HL-60/S4 (cell line): ENCODE measurements around the gene PSME3IP1.
"Not testable (repeated sequence)": the region's sequence is repeated elsewhere in the genome, so short reads cannot be mapped to it uniquely, and the experiment has no call there.

Source experiments
- in situ Hi-C: fragments of 300-500 bp; cut with MboI; formaldehyde crosslinking; loops from 2 replicates; pipeline ENCODE4 v1.14.3; 2022; ENCODE audit warnings: low sequenced_read_pairs

The PSME3IP1 gene

DNA sequence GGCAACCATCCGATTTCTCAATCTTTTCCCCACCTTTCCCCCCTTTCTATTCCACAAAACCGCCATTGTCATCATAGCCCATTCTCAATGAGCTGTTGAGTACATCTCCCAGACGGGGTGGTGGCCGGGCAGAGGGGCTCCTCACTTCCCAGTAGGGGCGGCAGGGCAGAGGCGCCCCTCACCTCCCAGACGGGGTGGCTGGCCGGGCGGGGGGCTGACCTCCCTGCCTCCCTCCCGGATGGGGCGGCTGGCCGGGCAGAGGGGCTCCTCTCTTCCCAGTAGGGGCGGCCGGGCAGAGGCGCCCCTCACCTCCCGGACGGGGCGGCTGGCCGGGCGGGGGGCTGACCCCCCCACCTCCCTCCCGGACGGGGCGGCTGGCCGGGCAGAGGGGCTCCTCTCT lies 14.5 kb upstream of the PSME3IP1 start:
- in situ Hi-C loops, result not testable (repeated sequence)

- in situ Hi-C loops, result no loop called here
These were observed 10.9 kb upstream of the PSME3IP1 start for GRCh38 chr16:57196753-57197152.

GRCh38 chr16:57196286-57196685 lies 10.4 kb upstream of the PSME3IP1 start:
- in situ Hi-C loops, result no loop called here

- in situ Hi-C loops, result no loop called here
These were observed 8.7 kb upstream of the PSME3IP1 start for GRCh38 chr16:57194512-57194911.

DNA sequence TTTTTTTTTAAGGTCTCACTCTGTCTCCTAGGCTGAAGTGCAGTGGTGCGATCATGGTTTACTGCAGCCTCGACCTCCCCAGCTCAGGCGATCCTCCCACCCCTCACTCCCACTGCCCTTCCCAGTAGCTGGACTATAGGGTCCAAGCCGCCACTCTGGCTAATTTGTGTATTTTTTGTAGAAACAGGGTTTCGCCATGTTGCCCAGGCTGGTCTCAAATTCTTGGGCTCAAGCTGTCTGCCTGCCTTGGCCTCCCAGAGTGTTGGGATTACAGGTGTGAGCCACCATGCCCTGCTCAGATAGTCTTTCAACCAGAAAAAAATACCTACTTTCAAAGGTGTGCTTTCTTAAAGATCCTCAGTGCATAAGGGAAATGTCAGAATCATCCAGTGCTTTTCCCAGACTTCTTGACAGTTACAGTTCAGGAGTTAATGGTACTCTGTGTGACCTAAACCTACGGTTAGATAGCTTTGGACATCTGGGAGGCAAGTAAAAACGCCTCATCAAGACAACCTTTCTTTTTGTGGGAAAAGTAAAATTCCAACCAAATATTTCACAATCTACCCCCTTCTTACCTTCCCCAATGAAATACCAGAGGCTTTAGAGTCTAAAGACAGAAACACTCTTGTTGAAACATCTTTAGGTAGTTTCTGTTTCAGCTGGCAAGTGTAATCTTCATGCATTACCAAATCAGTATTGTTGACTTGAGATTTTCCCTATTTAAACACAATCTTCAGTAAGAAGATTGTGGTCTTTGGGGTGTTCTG lies 7.1 kb upstream of the PSME3IP1 start:
- in situ Hi-C loops, result no loop called here

DNA sequence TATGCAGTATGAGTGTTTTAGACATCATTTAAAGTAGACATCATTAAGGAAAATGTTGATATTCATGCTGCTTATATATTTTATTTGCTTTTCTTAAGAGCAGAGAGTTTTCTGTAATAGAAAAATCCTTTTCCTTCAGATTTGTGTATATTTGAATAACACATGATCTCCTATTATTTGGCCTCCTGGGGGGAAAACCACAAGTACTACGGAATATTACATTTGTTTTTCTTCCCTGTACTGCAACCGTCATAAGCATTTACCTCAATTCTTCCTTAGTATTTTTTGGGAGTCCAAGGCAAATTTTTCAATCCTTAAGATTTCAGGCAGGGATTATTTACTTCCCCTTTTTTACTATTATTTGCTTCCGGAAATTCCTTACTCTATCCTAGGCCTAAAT lies 6.3 kb upstream of the PSME3IP1 start:
- in situ Hi-C loops, result no loop called here

DNA sequence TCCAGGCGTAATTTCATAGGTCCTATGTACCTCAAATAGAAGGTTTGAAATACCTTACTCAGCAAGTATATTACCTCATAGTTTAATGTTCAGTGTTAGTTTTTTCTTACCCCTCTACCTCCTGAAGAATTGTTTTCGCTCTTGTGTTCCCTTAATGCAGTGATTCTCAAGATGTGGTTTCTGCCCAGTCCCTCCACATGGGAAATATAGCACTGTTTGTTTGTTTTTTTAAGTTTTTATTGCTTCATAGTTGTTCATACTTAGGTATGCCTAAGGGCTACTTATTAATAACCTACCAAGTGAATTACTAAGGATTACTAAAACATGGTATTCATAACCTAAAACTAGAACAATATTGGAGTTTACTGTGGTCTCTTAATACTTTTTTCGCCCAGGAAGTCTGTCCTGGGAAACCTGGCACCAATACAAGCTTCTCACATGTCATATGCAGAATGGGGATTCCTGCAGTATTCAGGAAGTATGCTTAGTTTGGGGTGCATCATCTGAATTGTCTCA lies 5.3 kb upstream of the PSME3IP1 start:
- in situ Hi-C loops, result no loop called here

- in situ Hi-C loops, result no loop called here
These were observed 4.3 kb upstream of the PSME3IP1 start for GRCh38 chr16:57190136-57190535.

GRCh38 chr16:57189527-57189926 lies 3.7 kb upstream of the PSME3IP1 start:
- in situ Hi-C loops, result not testable (repeated sequence)

- in situ Hi-C loops, result no loop called here
These were observed 2.8 kb upstream of the PSME3IP1 start for GRCh38 chr16:57188711-57189002.

DNA sequence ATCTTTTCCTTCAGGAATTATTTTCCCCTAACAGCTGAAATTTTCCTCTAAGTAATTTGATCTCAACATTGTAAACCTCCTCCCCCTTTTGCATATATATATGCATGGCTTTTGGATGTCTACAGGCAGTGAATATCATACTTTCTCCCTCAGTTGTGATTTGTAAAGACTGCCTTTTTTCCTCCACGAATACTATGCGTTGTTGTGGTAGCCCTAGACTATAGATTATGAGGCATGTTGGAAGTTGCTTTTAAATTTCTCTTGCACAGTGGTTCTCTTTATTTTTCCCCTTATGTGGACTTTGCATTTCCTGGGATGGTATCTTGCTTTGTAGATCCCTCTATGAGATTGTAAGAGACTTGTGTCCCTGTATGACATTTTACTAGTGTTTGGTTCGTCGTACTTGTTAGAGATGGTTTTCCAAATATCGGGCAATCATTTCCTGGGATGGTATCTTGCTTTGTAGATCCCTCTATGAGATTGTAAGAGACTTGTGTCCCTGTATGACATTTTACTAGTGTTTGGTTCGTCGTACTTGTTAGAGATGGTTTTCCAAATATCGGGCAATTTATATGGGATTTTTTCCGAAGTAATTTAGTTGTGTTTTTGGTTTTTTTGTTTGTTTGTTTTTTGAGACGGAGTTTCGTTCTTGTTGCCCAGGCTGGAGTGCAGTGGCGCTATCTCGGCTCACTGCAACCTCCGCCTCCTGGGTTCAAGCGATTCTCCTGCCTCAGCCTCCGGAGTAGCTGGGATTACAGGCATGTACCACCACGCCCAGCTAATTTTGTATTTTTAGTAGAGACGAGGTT lies 2.3 kb upstream of the PSME3IP1 start:
- in situ Hi-C loops, result not testable (repeated sequence)

- in situ Hi-C loops, result no loop called here
These were observed 1.3 kb upstream of the PSME3IP1 start for GRCh38 chr16:57186872-57187854.

GRCh38 chr16:57185446-57185944 lies 344 bp downstream of the PSME3IP1 start:
- in situ Hi-C loops, result no loop called here

DNA sequence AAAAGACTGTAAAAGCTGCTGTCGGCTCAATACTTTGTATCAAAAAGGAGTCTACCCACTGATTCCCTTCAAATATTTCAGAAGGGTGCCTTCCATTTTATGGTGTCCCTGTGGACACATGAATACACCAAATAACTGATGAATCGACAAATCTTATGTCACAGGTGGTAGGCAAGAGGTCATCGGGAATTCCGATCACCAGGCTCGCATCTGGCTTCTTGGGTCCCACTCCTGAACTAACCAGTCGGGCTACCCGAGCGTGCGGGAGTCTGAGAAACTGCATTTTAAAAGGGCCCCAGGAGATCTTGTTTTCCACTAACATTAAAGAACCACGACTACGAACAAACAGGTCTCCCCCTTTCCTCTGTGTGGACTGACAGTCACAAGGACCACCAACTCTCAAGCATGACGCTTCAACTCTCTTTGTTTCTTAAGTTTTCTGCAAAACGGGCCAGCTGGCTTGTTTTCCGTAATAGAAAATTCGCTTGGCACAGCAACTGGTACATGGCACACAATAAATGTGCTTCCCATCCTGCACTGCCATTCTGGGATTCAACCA lies 873 bp downstream of the PSME3IP1 start:
- in situ Hi-C loops, result no loop called here

DNA sequence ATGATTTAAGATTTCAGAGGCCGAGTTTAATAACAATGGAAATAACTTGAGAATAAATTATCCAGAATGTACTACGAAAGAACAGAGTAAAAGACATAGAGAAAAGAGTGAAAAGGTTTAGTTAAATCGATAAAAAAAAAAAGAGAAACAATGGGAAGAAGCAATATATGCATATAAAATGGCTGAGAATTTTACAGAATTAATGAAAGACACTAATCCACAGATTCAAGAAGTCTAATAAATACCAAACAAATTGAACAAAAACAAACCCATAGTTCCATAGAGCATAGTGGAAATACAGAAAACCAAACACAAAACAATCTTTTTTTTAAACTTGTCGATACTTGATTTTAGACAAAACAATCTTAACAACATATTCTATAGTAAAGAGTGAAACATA lies 1.7 kb downstream of the PSME3IP1 start:
- in situ Hi-C loops, result no loop called here

GRCh38 chr16:57179215-57179828 lies 6.5 kb downstream of the PSME3IP1 start:
- in situ Hi-C loops, result no loop called here

DNA sequence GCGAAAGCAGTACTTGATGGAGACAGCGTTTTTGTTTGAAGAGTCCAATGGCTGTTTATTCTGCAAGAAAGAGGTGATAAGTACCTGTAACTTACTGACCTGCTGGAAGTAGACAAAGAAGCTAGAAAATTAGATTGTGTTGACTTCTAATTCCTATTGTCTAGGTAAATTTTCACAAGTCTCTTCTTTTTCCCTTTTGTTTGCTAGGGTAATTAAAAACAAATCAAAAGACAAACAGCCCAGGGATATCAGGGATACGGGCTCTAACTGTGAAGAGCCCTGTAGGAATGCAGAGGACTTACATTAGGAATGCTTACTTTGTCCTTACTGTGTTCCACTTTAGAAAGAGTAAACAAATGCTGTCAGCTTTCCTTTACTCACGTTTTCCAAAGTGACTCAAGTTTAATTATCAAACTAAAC lies 7.0 kb downstream of the PSME3IP1 start:
- in situ Hi-C loops, result no loop called here

DNA sequence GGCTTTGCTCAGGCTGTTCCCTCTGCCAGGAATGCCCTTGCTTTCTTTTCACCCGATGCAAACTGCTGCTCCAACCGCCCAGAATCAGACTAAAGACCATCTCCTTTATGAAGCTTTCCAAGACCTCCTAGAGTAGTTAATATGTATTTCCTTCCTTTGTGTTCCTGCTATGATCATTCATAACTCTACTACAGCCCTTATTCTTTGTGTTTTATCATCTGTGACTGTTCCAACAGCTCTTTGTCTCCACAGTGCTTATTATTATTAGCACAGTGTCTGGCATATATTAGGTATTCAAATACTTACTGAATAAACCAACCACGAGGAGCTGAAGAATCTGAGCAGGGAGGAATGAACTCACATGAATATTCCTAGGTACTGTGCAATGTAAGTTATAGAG lies 7.6 kb downstream of the PSME3IP1 start:
- in situ Hi-C loops, result no loop called here

DNA sequence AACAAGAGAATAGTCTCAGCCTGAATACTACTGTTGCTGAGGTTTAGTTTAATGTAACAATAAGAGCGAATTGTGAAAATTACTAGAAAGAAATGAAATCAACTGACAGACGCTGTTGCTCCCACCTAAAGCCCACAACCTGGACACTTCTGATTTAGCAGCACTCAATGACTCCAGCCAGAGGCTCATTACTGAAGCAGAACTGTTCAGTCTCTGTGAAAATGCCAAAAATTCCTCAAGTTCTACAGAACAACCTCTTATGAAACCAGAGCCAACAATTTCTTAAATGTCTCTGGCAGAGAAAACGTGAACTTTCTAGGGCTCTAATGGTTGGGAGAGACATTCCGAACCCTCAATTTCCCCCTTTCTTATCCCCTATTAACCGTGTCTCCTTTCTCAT lies 9.9 kb downstream of the PSME3IP1 start:
- in situ Hi-C loops, result no loop called here

DNA sequence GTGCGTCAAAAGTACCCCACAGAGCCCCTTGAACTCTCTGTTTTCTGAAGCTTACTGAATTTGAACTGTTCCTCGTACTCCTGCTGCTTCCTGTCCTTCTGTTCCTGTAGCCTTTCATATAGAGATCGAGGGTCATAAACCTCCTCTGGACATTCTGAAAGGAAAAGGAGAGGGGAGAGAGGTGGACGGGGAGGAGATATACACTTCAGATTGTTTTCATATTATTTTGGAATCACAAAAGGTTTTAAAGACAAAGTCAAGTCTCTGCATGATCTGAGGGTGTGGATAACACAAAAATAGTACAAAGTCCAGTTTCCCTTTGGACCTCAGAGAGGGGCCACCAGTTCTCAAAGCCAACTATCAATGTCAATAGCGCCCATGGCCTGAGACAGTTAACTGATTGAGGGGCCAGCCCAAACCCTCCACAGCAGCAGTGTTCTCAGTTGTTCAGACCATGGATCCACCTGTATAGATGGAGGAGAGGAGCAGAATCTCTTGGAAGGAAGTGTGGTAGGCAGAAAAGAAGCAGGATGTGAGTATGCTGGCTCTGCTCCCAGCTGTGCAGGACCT lies 13.0 kb downstream of the PSME3IP1 start:
- in situ Hi-C loops, result no loop called here
